GM19397 (cell line): ENCODE data around the gene ETV5.
"Not testable (repeated sequence)": the region's sequence is repeated elsewhere in the genome, so short reads cannot be mapped to it uniquely, and the experiment has no call there.

Experiments used
- ATAC-seq: cut with Tn5 transposase; IDR thresholded peaks from one replicate; pipeline ENCODE4 v1.9.1; 2021; ENCODE audit warnings: mild to moderate bottlenecking, moderate library complexity; ENCODE audit not compliant: unreplicated experiment

Gene ETV5

DNA sequence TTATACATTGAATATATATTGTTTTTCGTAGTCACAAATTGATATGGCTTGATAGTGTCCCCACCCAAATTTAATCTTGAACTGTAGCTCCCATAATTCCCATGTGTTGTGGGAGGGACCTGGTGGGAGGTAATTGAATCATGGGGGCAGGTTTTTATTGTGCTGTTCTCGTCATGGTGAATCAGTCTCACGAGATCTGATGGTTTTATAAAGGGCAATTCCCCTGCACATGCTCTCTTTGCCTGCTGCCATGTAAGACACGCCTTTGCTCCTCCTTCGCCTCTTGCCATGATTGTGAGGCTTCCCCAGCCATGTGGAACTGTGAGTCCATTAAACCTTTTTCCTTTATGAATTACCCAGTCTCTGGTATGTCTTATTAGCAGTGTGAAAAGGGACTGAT is 82.9 kb downstream of the ETV5 start:
- ATAC-seq = not testable (repeated sequence)

DNA sequence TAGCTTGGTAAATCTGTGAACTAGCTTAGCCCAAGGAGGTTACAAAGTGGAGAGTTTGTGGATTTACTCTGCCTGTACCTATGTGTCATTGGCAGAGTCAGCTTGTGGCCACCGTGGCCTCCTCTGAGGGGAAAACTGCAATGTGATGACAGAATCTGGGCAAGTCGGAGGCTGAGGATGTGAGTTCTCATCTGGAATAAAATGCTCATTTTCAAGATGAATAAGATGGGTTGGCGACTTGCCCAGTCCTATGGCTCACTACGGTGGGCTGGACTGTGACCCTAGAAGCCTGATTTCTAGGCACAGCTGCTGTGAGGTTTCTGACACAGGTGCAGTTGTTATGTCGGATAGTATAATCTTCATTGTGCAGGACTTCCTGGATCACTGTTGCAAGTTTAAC is 83.7 kb downstream of the ETV5 start:
- ATAC-seq = no peak

DNA sequence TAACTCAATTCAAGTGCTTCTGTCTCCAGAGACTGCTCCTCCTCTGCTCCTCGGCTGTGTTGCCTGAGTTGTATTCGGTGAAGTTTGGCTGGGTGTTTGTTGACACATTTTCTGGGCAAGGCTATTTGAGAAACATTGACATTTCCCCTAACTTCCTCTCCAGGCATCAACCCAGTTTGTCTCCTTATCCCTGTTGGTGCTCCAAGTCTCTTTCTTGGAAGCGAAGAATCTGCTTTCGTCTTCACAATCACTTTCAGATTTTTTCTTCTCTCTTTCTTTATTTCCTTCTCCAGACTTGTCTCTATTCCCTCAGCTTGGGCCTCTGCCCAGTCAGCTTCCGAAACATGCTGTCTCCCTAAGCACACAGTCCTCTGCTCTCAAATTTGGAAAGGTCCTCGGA is 84.7 kb downstream of the ETV5 start:
- no peak for ATAC-seq

DNA sequence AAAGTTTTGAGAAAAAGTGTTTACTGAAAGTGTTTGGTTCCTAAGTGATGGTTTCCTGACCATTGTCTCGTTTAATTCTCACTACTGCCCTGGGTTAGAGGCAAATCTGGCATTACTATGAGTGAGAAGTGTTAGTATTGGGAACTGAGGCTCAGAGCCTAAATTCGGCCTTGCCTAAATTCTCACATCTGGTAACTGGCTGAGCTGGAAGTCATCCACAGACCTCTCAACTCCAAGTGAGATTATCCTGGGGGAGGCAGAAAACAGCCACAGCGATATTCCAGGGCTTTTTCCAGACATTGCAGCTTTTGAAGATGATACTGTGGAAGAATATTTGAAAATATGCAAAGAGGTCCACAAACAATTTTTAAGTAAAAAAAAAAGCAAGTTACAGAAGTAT is 86.0 kb downstream of the ETV5 start:
- no peak for ATAC-seq

DNA sequence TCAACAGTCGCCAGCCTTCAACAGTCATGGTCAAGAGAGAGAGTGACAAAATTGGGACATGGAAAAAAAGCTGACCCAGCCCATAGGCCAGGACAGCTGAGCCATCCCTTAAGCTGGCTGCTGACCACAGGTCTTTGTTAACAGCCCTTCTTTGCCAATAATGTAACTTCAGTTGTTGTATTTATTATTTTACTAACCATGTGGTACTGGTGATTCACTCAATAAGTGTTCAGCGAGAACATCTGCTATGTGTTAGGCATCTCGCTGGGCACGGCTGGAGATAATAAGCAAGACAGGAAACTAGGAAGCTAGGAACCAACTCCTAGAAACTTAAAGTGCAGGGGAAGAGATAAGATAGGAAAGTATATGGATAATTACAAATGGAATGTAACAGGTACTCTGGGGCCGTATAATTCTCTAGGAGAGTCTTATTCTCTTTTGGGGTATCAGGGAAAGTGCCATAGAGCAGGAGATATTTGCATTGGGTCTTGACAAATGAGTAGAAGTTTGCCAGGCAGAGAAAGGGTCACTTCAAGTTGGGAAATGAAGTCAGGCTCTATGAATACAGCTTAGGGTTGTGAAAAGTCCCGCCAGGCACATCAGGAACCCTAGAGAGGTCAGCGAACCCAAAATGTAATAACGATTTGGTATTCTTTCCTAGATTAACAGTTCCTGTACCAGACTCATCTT is 87.1 kb downstream of the ETV5 start:
- no peak for ATAC-seq

DNA sequence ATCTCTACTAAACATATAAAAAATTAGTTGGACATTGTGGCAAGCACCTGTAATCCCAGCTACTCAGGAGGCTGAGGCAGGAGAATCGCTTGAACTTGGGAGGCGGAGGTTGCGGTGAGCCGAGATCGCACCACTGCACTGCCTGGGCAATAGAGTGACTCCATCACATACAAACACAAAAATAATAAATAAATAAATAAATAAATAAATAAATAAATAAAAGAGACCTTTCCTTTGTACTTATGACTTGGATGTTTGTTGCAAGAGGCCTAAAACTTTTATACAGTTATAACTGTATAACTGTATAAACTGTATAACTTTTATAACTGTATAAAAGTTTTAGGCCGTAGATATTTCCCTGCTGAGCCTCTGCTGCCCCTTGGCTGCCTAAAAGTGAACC is 87.6 kb downstream of the ETV5 start:
- not testable (repeated sequence) for ATAC-seq

DNA sequence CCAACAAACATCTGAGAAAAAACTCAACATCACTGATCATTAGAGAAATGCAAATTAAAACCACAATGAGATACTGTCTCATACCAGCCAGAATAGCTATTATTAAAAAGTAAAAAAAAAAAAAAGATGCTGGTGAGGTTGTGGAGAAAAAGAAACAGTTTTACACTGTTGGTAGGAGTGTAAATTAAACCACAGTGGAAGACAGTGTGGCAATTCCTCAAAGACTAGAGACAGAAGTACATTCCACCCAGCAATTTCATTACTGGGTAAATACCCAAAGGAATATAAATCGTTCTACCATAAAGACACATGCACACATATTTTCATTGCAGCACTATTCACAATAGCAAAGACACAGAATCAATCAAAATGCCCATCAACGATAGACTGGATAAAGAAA is 89.6 kb downstream of the ETV5 start:
- ATAC-seq = not testable (repeated sequence)

DNA sequence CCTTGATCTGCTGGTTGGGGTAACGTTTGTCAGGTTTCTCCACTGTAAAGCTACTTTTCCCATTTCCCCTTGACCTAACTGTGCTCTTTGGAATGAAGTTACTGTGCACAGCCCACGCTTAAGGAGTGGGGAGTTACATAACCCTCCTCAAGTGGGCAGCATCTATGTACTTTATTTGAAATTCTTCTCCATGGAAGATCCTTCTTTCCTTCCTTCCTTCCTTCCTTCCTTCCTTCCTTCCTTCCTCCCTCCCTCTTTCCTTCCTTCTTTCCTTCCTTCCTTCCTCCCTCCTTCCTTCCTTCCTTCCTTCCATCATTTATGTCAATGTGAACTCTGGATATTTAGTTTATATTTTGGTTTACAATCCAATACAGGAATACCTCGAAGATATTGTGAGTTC is 94.0 kb downstream of the ETV5 start:
- ATAC-seq = no peak

DNA sequence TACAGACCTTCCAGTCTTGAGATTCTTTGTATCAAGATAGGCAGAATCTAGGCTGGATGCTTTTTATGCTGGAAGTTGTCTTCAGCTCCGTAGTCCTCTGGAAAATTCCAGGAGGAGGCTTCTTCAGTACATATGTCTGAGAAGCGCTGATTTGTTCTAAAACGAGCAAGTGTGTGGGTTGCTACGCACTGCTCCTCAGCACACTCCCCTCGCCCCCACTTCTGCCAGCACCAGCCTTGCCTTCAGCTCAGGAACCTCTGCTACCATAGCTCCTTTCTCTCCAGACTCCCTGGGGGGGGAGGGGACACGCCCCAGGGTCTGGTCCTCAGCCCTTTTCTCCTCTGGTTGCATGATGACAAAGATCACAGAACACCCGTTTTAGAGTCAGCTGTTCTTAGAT is 95.6 kb downstream of the ETV5 start:
- ATAC-seq = no peak

DNA sequence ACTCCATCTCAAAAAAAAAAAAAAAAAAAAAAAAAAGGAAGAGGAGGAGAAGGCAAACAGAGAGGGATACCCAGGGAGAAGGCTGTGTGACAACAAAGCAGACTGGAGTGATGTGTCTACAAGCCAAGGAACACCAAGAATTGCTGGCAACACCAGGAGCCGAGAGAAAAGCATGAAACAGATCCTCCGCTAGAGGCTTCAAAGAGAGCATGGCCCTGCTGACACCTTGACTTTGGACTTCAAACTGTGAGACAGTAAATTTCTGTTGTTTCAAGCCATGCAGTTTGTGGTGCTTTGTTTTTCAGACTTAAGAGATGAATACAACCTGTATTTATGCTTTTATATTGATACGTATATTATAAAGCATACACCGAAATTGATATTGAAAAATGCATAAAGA is 96.8 kb downstream of the ETV5 start:
- no peak for ATAC-seq

DNA sequence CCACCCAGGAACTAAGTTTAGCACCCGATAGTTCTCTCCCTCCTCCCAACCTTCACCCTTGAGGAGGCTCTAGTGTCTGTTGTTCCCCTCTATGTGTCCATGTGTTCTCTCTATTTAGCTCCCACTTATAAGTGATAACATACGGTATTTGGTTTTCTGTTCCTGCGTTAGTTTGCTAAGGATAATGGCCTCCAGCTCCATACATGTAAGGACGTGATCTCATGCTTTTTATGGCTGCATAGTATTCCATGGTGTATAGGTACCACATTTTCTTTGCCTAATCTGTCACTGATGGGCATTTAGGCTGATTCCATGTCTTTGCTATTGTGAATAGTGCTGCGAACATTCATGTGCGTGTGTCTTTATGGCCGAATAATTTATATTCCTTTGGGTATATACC is 104.2 kb downstream of the ETV5 start:
- no peak for ATAC-seq

DNA sequence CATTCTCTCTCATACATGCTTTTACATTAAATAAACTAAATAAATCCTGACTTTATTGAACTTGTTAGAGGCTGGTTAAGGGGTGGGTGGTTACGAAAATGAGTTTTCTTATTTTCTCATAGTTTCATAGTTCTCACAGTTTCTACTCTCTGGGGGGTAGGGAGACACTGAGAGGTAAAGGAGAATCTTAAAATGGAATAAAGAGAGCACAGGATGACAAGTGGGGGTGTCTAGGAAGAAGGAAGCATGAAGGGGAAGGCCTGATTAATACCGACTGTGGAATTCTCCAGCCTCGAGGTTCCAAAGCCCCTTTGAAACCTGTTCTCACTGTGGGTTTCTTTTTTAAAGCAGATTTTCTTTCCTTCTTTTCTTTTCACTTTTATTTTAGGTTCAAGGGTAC is 104.7 kb downstream of the ETV5 start:
- ATAC-seq = no peak

DNA sequence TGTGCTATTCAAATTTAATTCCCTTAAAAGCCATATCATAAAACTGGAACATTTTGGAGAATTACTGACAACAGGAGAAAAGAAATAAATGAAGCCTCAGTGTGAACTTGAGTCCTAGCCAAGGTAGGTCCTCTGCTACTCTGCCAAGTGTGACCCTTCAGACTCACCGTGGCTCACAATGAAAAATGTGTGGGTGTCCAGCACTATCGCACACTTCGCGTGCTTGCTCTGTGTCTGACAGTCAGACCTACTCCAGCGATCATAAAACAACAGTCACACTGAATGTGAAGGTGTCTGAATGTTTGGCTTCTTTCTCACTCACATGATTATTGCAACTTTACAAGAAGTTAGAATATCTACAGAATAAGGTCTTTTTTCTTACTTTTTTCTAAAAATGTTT is 105.3 kb downstream of the ETV5 start:
- no peak for ATAC-seq

DNA sequence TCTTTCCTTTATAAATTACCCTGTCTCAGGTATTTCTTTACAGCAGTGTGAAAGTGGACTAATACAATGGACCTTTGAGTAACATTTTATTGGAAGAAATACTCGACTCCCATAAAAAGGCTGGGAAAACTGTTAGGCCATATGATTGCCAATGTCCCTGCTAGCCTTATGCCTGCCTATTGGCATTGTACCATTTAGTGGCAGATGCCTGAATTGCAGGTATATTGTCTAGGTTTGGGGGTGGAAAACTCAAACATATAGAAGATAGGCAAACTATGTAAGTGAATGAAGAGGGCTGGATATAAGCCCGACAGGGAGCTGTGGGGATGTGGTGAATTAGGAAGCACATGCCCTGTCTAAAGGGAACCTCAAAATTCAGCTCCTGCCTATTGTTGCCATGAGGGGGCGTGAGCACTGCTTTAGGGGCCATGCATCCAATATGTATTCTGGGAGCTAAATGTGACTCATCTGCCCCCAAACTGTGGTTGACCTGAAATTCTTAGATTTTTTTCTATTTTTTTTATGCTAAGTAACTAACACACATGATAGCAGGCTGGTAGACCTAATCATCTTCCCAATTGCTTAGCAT is 105.9 kb downstream of the ETV5 start:
- no peak for ATAC-seq

DNA sequence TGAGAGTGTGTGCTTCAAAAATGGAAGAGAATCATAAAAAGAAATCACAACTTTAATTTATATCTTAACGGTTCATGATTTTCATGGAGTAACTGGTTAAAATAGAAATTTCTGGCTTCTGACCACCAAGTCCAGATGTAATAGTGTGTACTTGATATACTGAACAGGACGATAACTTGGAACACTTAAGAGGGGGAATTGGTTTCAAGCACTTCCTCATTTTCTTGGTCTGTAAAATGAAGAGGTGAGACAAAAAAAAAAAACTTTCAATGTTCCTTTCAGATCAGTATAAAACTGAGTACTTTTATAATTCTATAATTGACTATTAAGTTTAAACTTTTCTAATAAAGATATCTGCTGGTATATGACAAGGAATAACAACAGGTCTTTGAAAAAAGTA is 107.0 kb downstream of the ETV5 start:
- ATAC-seq = no peak

DNA sequence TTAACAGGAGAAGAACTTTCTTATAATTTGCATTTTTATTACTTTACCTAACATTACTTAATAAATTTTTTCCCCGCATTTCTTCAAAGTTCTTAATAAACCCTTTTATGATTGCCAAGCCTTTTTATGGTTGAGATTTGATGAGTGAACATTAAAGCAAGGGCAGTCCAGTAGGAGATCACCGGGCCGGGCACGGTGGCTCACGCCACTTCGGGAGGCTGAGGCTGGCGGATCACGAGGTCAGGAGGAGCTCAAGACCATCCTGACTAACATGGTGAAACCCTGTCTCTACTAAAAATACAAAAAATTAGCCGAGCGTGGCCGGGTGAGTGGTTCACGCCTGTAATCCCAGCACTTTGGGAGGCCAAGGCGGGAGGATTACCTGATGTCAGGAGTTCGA is 109.7 kb downstream of the ETV5 start:
- ATAC-seq = no peak

DNA sequence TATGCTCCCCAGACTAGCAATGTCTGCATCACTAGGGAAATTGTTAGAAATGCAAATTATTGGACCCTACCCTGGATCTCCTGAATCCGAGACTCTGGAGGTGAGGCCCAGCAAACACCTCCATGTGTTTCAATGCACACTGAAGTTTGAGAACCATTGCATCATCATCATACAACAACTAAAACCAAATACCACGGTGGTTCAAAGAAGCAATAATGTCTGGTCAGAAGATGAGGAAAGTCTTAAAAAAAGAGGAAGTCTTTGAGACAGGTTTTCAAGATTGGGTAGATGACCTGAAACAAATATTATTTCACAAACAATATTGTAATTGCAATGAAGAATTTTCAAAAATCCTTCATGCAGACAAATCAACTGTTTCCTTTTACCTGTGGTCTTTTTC is 110.8 kb downstream of the ETV5 start:
- ATAC-seq = no peak

DNA sequence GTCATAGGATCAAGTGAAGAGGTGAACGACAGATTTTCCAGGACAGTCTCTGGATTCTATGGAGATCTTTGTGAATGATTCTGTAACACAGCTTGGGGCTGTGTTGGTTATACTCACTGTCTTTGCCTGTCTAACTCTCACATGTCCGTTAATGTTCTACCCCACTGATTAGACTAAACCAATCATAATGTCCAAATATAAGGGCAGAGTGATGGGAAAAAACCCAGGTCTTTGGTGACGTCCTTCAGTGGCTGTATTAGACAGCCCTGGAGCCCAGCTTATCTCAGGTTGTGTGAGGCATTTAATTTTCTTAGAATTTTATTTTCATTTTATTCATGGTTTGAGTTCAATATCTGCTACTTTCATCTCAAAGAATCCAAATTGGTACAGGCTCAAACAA is 111.8 kb downstream of the ETV5 start:
- ATAC-seq = no peak
